HG03135 (cell line): ENCODE measurements around the gene DLEC1.

Experiments used
- ATAC-seq: cut with Tn5 transposase; IDR thresholded peaks from one replicate; pipeline ENCODE4 v1.9.1; 2021; ENCODE audit warnings: mild to moderate bottlenecking, moderate library complexity; ENCODE audit not compliant: unreplicated experiment

The DLEC1 gene

GRCh38 chr3:38000965-38001455 is 38.0 kb upstream of the DLEC1 start:
- no peak for ATAC-seq

- no peak for ATAC-seq
Measured at GRCh38 chr3:38001456-38002081, 37.4 kb upstream of the DLEC1 start.

- ATAC-seq = no peak
Measured at GRCh38 chr3:38002291-38002876, 36.6 kb upstream of the DLEC1 start.

- ATAC-seq = no peak
Measured at GRCh38 chr3:38002940-38003339, 36.1 kb upstream of the DLEC1 start.

- ATAC-seq = no peak
Measured at GRCh38 chr3:38003371-38003816, 35.6 kb upstream of the DLEC1 start.

- no peak for ATAC-seq
Measured at GRCh38 chr3:38003817-38004414, 35.1 kb upstream of the DLEC1 start.

- no peak for ATAC-seq
Measured at GRCh38 chr3:38004415-38005075, 34.5 kb upstream of the DLEC1 start.

GRCh38 chr3:38005076-38006020 is 33.7 kb upstream of the DLEC1 start:
- no peak for ATAC-seq

- no peak for ATAC-seq
Measured at GRCh38 chr3:38006031-38006430, 33.0 kb upstream of the DLEC1 start.

GRCh38 chr3:38006445-38006995 is 32.5 kb upstream of the DLEC1 start:
- no peak for ATAC-seq

- ATAC-seq = no peak
Measured at GRCh38 chr3:38007754-38008090, 31.3 kb upstream of the DLEC1 start.

GRCh38 chr3:38008191-38008701 is 30.8 kb upstream of the DLEC1 start:
- ATAC-seq = no peak

- ATAC-seq = no peak
Measured at GRCh38 chr3:38008971-38009580, 29.9 kb upstream of the DLEC1 start.

GRCh38 chr3:38009807-38010591 is 29.0 kb upstream of the DLEC1 start:
- no peak for ATAC-seq

GRCh38 chr3:38011111-38011510 is 27.9 kb upstream of the DLEC1 start:
- ATAC-seq = no peak

- no peak for ATAC-seq
Measured at GRCh38 chr3:38015485-38015884, 23.5 kb upstream of the DLEC1 start.

- ATAC-seq = no peak
Measured at GRCh38 chr3:38015984-38016383, 23.0 kb upstream of the DLEC1 start.

- no peak for ATAC-seq
Measured at GRCh38 chr3:38016410-38016809, 22.6 kb upstream of the DLEC1 start.

GRCh38 chr3:38016847-38017444 is 22.1 kb upstream of the DLEC1 start:
- ATAC-seq = no peak
